ENCODE data around the gene TM4SF4. TPM values are rescaled to one million over a fixed set of nuclear protein-coding genes. Genes with fewer than 3 reads are reported as not detected.

The TM4SF4 gene
- total RNA-seq: not detected in 2 replicates

GRCh38 chr3:149474250-149474817 is at the start of gene TM4SF4:
Gene TM4SF4 (plus strand): TSS chr3:149474697. CDS start chr3:149474878, 181 bp downstream.

Other genes with a start within 250 kb of the TM4SF4 start
- not detected in 2 replicates for gene TM4SF18, start 141.1 kb upstream of the TM4SF4 start, total RNA-seq
- 147 and 251 TPM in 2 replicates for gene TM4SF1, start 97.0 kb upstream of the TM4SF4 start, total RNA-seq
- gene WWTR1, start 183.3 kb downstream of the TM4SF4 start, total RNA-seq: 35.9 and 48.5 TPM in 2 replicates